ENCODE data around the gene NCBP1.

- TF ChIP-seq CTCF (IDR thresholded peaks at IDR 0.05) = no peak
- TF ChIP-seq POLR2A (IDR thresholded peaks at IDR 0.05) = no peak
- TF ChIP-seq POLR2AphosphoS5 (IDR thresholded peaks at IDR 0.05) = no peak
These were observed 72.6 kb downstream of the NCBP1 start for GRCh38 chr9:97706246-97706645.
